HG03469 (cell line): Measurements from ENCODE around the gene TUT7.
"Not testable (repeated sequence)": the region's sequence is repeated elsewhere in the genome, so short reads cannot be mapped to it uniquely, and the experiment has no call there.

Experiments used
- ATAC-seq: cut with Tn5 transposase; IDR thresholded peaks from one replicate; pipeline ENCODE4 v1.9.1; 2021; ENCODE audit warnings: mild to moderate bottlenecking, moderate library complexity, moderate number of reproducible peaks; ENCODE audit not compliant: unreplicated experiment

The TUT7 gene, protein sequence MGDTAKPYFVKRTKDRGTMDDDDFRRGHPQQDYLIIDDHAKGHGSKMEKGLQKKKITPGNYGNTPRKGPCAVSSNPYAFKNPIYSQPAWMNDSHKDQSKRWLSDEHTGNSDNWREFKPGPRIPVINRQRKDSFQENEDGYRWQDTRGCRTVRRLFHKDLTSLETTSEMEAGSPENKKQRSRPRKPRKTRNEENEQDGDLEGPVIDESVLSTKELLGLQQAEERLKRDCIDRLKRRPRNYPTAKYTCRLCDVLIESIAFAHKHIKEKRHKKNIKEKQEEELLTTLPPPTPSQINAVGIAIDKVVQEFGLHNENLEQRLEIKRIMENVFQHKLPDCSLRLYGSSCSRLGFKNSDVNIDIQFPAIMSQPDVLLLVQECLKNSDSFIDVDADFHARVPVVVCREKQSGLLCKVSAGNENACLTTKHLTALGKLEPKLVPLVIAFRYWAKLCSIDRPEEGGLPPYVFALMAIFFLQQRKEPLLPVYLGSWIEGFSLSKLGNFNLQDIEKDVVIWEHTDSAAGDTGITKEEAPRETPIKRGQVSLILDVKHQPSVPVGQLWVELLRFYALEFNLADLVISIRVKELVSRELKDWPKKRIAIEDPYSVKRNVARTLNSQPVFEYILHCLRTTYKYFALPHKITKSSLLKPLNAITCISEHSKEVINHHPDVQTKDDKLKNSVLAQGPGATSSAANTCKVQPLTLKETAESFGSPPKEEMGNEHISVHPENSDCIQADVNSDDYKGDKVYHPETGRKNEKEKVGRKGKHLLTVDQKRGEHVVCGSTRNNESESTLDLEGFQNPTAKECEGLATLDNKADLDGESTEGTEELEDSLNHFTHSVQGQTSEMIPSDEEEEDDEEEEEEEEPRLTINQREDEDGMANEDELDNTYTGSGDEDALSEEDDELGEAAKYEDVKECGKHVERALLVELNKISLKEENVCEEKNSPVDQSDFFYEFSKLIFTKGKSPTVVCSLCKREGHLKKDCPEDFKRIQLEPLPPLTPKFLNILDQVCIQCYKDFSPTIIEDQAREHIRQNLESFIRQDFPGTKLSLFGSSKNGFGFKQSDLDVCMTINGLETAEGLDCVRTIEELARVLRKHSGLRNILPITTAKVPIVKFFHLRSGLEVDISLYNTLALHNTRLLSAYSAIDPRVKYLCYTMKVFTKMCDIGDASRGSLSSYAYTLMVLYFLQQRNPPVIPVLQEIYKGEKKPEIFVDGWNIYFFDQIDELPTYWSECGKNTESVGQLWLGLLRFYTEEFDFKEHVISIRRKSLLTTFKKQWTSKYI (N-terminal part only)

GRCh38 chr9:86354011-86354817 lies at the start of gene TUT7:
Gene TUT7 (minus strand): TSS chr9:86354410. CDS start chr9:86353199, 1,211 bp downstream.
- ATAC-seq: peak; percentile 74

- ATAC-seq: no peak
Measured at GRCh38 chr9:86402591-86402990, 48.4 kb upstream of the TUT7 start.

GRCh38 chr9:86396412-86396811 lies 42.2 kb upstream of the TUT7 start:
- no peak for ATAC-seq

- ATAC-seq: not testable (repeated sequence)
Measured at GRCh38 chr9:86390184-86390583, 36.0 kb upstream of the TUT7 start.

DNA sequence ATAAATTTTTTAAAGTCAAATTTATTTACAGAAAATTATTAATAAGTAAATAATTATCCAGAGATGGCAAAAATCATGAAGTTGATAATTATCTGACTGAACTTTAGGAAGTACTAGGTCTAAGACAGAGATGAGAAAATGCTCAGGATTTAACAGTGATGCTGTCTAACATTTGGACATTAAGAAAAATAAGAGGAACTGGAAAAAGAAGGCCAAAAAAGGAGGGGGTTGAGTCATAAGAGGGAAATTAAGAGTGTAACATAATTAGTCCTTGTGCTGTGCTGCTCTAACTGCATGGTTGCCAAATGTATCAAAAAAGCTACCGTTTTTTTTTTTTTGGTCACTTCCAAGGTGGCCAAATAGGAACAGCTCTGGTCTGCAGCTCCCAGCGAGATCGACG lies 35.4 kb upstream of the TUT7 start:
- no peak for ATAC-seq

- ATAC-seq: no peak
Measured at GRCh38 chr9:86387376-86387775, 33.2 kb upstream of the TUT7 start.

DNA sequence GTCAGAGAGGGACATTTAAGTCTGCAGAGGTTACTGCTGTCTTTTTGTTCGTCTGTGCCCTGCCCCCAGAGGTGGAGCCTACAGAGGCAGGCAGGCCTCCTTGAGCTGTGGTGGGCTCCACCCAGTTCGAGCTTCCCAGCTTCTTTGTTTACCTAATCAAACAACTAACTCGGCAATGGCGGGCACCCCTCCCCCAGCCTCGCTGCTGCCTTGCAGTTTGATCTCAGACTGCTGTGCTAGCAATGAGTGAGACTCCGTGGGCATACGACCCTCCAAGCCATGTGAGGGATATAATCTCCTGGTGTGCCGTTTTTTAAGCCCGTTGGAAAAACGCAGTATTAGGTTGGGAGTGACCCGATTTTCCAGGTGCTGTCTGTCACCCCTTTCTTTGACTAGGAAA lies 28.8 kb upstream of the TUT7 start:
- ATAC-seq: not testable (repeated sequence)

- ATAC-seq: no peak
Measured at GRCh38 chr9:86376016-86376415, 21.8 kb upstream of the TUT7 start.

- no peak for ATAC-seq
Measured at GRCh38 chr9:86369810-86370209, 15.6 kb upstream of the TUT7 start.

DNA sequence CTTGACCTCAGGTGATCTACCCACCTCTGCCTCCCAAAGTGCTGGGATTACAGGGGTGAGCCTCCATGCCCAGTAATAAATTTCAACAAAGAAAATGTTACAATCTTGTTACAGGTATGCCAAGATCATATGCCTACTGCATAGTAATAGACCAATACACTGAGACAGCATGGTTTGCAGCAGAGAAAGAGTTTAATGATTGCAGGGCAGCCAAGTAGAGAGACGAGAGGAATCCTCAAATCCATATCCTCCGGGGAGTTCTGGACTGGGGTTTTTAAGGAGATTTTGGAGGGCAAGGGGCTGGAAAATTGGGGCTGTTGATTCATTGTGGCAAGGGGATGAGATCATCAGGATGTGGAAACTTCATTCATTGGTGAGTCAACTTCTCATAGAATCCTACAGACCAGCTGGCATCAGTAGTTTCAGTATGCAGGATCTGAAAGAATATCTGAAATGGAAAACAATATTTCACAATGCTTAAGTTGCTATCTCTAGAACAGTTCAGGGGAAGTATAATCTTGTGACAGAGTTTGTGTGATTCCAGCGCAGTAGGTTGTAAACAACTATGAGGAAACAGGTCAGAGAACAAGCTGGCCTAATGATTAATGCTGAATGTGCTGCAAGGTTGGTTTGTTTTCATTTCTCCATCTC lies 14.8 kb upstream of the TUT7 start:
- no peak for ATAC-seq

DNA sequence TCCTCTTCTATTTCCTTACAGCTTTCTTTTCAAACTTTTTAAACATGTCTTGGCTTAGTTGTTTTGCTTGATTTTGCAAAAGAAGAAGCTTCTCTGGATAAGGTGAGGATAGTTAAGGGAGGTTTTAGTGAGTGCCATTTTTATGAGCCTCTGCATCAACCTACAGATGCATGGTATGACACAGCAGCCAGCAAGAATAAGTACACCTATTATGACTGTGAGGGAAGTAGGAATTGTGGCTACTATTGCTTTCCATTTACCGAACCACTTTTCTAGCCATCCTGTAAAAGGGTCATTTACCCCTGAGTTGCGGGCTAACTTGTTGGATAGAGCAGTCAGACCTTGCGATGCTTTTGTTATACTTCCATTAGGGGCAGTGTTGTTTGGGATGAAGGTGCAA lies 7.0 kb upstream of the TUT7 start:
- ATAC-seq: no peak

- ATAC-seq: no peak
Measured at GRCh38 chr9:86359151-86359879, 5.1 kb upstream of the TUT7 start.

DNA sequence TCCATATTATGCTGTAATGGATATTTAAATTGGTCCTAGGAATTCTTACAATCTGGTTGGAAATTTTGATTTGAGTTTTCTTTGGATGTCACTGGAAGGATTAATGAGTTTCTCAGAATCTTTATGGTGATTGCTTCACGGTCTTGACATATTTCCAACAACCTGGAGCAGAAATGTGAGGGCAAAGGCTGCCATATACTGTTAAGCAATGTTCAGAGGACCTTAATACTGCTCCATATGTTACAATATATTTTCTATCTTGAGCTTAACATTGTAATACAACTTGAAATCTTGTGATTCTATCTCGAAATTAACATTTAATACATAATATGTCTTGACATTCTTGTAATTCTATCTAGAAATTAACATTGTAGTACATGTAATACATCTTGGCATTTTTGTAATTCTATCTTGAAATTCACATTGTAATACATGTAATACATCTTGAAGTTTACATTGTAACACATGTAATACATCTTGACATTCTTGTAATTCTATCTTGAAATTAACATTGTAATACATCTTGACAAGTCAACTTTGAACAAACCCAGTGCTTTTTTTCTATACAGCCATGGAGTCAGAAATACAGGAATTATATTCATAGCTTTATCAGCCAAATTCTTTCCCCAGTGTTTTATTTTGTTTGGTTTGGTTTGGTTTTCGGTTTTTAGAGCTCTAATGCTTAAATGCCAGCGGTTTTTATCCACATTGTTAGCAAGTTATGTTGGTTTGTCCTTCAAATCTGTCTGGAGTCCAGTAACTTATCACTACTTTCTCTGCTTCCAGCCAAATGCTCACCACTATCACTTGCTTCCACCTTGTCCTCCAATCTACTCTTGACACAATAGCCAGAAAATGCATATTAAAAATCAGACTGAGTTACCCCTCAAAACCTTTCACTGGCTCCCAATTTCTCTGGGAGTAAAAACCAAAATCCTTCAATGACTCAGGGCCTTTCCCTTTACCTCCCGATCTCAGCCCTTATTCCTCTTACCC lies 3.0 kb upstream of the TUT7 start:
- no peak for ATAC-seq

DNA sequence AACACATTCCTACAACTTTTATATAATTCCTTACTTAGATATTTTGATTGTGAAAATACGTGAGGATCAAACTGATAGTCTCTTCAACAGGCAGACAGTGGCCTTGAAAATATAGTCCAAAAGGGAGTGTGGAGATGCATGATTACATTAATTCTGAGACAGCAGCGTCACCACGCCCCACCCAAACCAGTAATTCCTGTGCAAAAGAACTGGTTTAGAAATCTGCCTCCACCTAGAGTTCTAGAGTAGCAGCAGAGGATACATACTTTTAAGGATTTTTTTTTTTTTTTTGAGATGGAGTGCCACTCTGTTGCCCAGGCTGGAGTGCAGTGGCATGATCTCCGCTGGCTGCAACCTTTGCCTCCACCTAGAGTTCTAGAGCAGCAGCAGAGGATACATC lies 1.6 kb upstream of the TUT7 start:
- ATAC-seq: no peak

GRCh38 chr9:86354818-86355309 lies 654 bp upstream of the TUT7 start:
- ATAC-seq: no peak

- ATAC-seq: no peak
Measured at GRCh38 chr9:86353655-86354010, 577 bp downstream of the TUT7 start.

DNA sequence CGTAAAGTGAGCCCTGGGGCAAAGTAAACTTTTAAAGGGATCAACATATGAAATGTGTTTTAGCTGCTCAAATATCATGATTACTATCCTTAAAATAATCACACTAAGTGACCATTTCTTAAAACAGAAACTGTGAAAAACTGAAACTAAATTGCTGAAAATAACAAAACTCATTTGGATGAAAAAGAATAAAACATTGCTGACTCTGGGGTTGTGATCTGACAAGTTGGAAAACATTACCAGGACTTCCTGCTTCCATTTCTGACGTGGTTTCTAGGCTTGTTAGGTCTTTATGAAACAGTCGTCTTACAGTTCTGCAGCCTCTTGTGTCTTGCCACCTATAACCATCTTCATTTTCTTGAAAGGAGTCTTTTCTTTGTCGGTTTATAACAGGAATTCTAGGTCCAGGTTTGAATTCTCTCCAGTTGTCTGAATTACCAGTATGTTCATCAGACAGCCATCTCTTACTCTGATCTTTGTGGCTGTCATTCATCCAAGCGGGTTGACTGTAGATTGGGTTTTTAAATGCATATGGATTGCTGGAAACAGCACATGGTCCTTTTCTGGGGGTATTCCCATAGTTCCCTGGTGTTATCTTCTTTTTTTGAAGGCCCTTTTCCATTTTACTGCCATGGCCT lies 1.7 kb downstream of the TUT7 start:
- no peak for ATAC-seq
